HUDEP-2 (cell line): ENCODE data around the gene ARRB1.
"Not testable (repeated sequence)": the region's sequence is repeated elsewhere in the genome, so short reads cannot be mapped to it uniquely, and the experiment has no call there.

Experiments used
- DNase-seq, 76 experiments: peaks; one replicate each; lab custom pipeline; 2025; ENCODE audit not compliant: unreplicated experiment in 76 of 76; lab: John Stamatoyannopoulos, UW

ARRB1 gene

DNA sequence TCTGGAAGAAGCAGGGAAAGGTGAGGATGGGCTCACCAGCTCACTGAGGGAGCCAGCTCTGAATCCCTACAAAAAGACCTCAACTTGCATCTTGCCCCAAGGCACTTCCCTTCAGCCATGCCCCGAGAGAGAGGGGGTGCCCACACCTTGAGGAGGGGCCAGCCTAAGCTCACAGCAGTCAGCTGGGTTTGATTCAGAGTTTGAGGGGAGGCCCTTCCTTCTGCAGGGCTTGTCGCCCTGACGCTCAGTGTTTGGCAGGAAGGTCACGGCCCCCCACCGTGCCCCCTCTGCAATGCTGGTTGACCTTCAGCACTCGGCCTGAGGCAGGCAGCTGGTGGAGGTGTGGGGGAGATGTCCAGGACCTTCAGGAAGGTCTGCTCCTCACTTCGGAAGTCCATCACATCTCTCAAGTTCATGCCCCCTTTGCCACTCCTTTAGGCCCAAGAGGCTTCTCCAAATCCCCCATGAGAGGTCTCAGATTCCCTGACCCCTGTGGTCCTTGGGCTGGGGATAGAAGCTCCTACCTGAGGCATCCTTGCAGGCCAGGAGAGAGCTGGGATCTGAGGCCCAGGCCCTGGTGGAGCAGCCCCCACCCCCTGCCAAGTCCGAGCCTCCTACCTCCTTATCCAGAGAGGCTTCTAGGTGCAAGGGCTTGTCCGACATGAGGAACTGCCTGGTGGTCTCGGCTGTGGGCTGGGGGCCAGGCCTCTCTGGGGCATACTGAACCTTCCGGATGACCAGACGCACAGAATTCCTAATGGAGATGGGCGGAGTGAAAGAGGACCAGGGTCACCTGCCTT lies 73.3 kb downstream of the ARRB1 start:
- no peak for DNase-seq

GRCh38 chr11:75277211-75277805 lies 74.2 kb downstream of the ARRB1 start:
- no peak for DNase-seq

GRCh38 chr11:75276686-75277085 lies 74.8 kb downstream of the ARRB1 start:
- no peak for DNase-seq

- DNase-seq, result no peak
Measured at GRCh38 chr11:75276186-75276585, 75.3 kb downstream of the ARRB1 start.

- no peak for DNase-seq
Measured at GRCh38 chr11:75275581-75275980, 75.9 kb downstream of the ARRB1 start.

DNA sequence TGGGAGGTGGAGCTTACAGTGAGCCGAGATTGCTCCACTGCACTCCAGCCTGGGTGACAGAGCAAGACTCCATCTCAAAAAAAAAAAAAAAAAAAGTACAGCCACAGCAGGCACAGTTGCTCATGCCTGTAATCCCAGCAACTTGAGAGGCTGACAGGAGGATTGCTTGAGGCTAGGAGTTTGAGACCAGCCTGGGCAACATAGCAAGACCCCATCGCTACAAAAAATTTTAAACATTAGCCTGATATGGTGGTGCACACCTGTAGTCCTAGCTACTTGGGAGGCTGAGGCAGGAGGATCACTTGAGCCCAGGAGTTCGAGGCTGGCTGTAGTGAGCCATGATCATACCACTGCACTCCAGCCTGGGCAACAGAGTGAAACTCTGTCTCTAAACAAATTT lies 76.7 kb downstream of the ARRB1 start:
- not testable (repeated sequence) for DNase-seq

- DNase-seq, result no peak
Measured at GRCh38 chr11:75273411-75274391, 77.8 kb downstream of the ARRB1 start.

DNA sequence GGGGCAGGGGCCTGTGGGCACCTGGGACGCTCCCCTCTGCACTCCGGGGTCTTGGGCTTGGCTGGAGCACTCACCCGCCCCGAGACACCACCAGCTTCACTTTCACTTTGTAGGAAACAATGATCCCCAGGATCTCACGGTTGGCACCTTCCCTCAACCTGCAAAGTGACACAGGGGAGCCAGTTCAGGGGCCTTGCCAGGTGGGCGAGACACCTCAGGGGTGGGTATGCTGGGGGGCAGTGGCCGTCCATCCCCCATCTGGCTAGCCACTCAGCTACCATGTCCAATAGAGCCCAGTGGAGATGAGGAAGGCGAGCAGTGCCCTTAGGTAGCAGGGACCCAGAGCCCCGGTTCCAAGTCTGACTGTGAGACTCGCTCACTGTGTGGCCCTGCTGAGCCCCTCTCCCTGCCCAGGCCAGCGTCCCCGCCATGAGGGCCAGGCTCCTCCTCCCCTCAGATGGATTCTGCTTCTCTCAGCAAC lies 78.6 kb downstream of the ARRB1 start:
- DNase-seq, result no peak

- DNase-seq, result no peak
Measured at GRCh38 chr11:75272391-75272790, 79.1 kb downstream of the ARRB1 start.

GRCh38 chr11:75271730-75272129 lies 79.7 kb downstream of the ARRB1 start:
- DNase-seq, result no peak

DNA sequence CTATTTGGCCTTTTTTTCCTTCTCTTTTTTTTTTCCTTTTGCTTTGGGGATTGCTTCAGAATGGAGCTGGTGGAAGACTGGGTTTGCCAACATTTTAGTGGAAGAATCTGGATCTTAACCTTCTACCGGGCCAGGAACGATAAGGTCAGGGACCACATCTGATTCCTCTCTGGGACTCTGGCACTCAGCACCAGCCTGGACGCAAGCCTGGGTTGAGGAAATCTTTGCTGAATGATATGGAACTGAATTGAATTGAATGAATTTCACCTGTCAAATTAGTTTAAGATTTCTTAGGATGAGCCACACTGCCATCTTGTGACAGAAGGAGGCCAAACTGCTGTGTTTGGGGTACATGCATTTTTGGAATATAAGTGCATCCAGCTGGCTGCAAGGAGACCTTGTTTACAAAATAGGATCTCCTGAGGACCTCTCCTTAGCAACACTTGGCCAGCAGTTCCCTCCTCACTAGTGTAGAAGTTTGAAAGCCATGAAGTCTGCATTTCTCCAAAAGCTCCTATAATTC lies 80.5 kb downstream of the ARRB1 start:
- peak in 6 of 76 experiments; percentile 4 to 31 (median 13) for DNase-seq

DNA sequence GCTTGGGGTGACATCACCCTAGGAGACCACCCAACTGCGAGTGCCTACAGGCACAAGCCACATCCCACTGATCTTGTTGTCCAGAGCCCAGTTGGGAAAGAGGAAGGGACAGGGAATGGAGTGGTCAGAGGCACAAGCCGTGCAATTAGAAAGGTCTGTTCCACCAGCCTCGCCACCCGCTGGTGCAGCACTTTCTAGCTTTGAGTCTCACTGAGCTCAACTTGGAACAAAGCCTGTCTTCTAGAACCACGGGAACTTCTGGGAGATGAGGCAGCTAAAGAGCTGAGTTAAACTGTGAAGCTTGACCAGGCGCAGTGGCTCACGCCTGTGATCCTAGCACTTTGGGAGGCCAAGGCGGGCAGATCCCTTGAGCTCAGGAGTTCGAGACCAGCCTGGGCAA lies 81.6 kb downstream of the ARRB1 start:
- no peak for DNase-seq

GRCh38 chr11:75269367-75269660 lies 82.1 kb downstream of the ARRB1 start:
- no peak for DNase-seq

DNA sequence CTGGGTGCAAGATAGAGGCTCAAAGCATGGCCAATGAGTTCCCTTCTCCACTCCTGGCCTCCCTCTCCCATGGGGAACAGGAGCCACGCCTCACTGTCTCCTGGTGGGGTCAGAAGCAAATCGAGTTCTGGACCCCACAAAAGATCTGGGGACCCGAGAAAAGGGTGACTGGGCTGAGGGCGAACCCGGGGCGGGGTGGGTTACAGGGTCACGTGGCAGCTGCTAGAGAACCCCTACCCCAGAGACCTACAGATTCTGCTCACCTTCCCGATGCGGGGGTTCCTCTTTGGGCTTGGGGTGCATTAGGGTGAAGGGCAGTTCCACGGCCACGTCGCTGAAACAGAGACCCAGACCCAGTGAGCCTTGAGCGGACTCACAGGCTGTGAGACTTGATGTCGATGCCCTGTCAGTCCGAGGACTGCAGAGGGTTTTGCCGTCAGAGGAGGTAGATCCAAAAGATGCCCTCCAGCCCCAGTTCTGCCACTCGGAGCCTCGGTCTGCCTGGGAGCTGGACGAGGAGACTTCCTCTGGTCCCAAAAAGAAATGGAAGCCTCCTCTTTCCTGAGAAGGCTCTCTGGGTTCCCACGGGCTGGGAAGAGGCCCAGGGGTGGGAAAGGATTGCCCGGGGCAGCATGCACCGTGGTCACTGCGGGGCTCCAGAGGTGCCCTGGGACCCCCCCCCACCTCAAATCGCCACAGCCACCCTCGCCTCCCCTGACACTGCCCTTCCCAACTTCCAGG lies 82.7 kb downstream of the ARRB1 start:
- no peak for DNase-seq

- DNase-seq, result no peak
Measured at GRCh38 chr11:75267171-75267970, 84.1 kb downstream of the ARRB1 start.

DNA sequence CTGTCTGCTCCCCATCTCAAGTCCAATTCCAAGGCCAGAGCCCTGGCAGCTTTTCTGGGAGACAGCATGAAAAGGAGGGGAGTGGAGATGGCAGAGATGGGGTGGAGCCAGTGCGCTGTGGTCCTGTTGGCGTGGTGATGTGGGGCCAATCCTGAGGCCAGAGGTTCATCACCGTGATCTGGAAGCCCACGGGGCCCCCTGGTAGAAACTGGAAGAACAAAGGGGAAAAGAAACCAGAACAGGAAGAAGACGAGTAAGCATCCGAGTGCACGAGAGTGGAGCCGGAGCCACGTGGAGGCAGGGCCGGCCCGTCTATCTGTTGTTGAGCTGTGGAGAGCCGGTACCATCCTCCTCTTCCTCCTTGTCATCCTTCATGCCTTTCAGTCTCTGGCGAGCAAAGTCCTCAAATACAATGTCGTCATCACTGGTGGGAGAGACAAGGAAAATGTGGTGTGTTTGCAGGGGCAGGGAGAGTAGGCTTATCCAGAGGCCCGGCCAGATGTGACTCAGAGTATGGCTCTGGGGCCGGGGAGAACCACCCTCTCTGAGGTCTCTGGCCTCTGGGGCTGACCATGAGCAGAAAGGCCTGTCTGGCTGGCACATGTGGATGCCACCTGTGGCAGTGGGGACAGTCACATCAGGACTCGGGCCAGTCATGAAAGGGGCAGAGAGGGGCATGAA lies 85.5 kb downstream of the ARRB1 start:
- DNase-seq, result no peak

DNA sequence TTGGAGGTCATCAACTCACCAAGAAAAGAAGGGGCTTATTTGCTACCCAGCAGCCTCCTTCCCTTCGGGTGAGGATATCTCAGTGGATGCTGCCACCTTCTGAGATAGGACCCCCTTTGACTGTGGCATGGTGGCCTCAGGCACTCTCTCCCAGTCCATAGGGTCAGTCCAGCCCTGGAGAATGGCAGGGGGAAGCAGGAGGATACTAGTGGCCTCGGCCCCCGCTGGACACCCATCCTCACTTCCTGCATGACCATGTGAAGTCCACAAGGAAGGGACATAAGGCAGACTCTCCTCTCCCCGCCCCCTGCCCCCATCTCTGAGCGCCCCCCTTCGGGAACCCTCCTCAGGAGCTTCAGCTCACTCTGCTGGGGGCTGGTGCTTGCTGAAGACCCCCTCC lies 86.5 kb downstream of the ARRB1 start:
- DNase-seq, result no peak

- no peak for DNase-seq
Measured at GRCh38 chr11:75264356-75264755, 87.1 kb downstream of the ARRB1 start.

- no peak for DNase-seq
Measured at GRCh38 chr11:75263944-75264349, 87.5 kb downstream of the ARRB1 start.
